CD14-positive monocyte (primary cell): ENCODE data around the gene WDR86. TPM values are rescaled to one million over a fixed set of nuclear protein-coding genes. Genes with fewer than 3 reads are reported as not detected.

Source experiments
- DNase-seq, 3 donors: peaks; one replicate each; pipeline ENCODE4 v3.0.0-alpha.2; 2011 to 2022
- H2AFZ ChIP-seq: 2 replicates; pipeline ENCODE4 v1.6.0; 2012; ENCODE audit warnings: mild to moderate bottlenecking, low read depth, low read length, inconsistent platforms; ENCODE audit not compliant: insufficient read depth, poor library complexity, severe bottlenecking
- H3K27ac ChIP-seq, 2 donors: 1 replicate in 1 of 2; 2 replicates in 1 of 2; pipeline ENCODE4 v1.5.1; 2012 to 2013; ENCODE audit warnings: low read length in 2 of 2, control low read depth in 1 of 2, inconsistent platforms in 1 of 2, low read depth in 1 of 2, mild to moderate bottlenecking in 1 of 2
- H3K27me3 ChIP-seq, 2 donors: one replicate each; pipeline versions ENCODE4 v1.6.0 to v1.6.1; 2011 to 2013; ENCODE audit warnings: low read length in 2 of 2; ENCODE audit not compliant: control insufficient read depth in 2 of 2, insufficient read depth in 2 of 2
- H3K36me3 ChIP-seq, 2 donors: replicated peaks in 1 of 2; 1 replicate in 1 of 2; 2 replicates in 1 of 2; pipeline versions ENCODE4 v1.5.1 to v1.6.1; 2012 to 2013; ENCODE audit warnings: low read length in 2 of 2, control low read depth in 1 of 2, inconsistent platforms in 1 of 2, mild to moderate bottlenecking in 1 of 2; ENCODE audit not compliant: insufficient read depth in 2 of 2, control insufficient read depth in 1 of 2
- H3K4me1 ChIP-seq, 2 donors: 1 replicate in 1 of 2; 2 replicates in 1 of 2; pipeline versions ENCODE4 v1.5.1 to v1.6.1; 2012 to 2013; ENCODE audit warnings: low read length in 2 of 2, control low read depth in 1 of 2, inconsistent platforms in 1 of 2, mild to moderate bottlenecking in 1 of 2, moderate library complexity in 1 of 2; ENCODE audit not compliant: insufficient read depth in 2 of 2, control insufficient read depth in 1 of 2
- H3K4me2 ChIP-seq: replicated peaks from 2 replicates; pipeline ENCODE3; 2012; ENCODE audit warnings: low read length, moderate library complexity, mild to moderate bottlenecking; ENCODE audit not compliant: poor library complexity, severe bottlenecking; ENCODE audit errors: extremely low read depth
- H3K4me3 ChIP-seq, 3 experiments: fragments of 200-600 bp in 1 of 3; sonication (generic) in 1 of 3; replicated peaks in 1 of 3; 1 replicate in 2 of 3; 2 replicates in 1 of 3; pipeline ENCODE4 v1.5.1; 2011 to 2013; ENCODE audit warnings: low read length in 3 of 3, mild to moderate bottlenecking in 3 of 3, control low read depth in 2 of 3, low read depth in 2 of 3, inconsistent platforms in 1 of 3, moderate library complexity in 1 of 3
- H3K79me2 ChIP-seq: 2 replicates; pipeline ENCODE4 v1.6.0; 2012; ENCODE audit warnings: mild to moderate bottlenecking, control low read depth, inconsistent platforms, low read length, moderate library complexity; ENCODE audit not compliant: insufficient read depth
- H3K9ac ChIP-seq: 2 replicates; pipeline ENCODE4 v1.6.0; 2017; ENCODE audit warnings: low read length, mild to moderate bottlenecking; ENCODE audit not compliant: insufficient read depth, poor library complexity, severe bottlenecking
- H3K9me3 ChIP-seq, 2 donors: replicated peaks in 1 of 2; 1 replicate in 1 of 2; 2 replicates in 1 of 2; pipeline versions ENCODE4 v1.5.1 to v1.6.1; 2012 to 2013; ENCODE audit warnings: low read length in 2 of 2, control low read depth in 1 of 2; ENCODE audit not compliant: control insufficient read depth in 1 of 2, insufficient read depth in 1 of 2
- H4K20me1 ChIP-seq: 2 replicates; pipeline ENCODE4 v1.6.0; 2012; ENCODE audit warnings: mild to moderate bottlenecking, low read length, control low read depth, moderate library complexity; ENCODE audit not compliant: insufficient read depth
- H3K27ac Mint-ChIP-seq, 7 donors: one replicate each; pipeline ENCODE4 v1.8.0; 2020; ENCODE audit warnings: mild to moderate bottlenecking in 7 of 7, mixed read lengths in 7 of 7, moderate library complexity in 6 of 7, inconsistent platforms in 2 of 7
- H3K27me3 Mint-ChIP-seq, 3 donors: one replicate each; pipeline ENCODE4 v1.8.0; 2021 to 2022; ENCODE audit warnings: low read depth in 3 of 3, mild to moderate bottlenecking in 3 of 3, mixed read lengths in 3 of 3, moderate library complexity in 3 of 3, inconsistent platforms in 1 of 3
- H3K36me3 Mint-ChIP-seq, 2 donors: one replicate each; pipeline ENCODE4 v1.8.0; 2020; ENCODE audit warnings: mixed read lengths in 2 of 2, inconsistent platforms in 1 of 2, mild to moderate bottlenecking in 1 of 2
- H3K4me1 Mint-ChIP-seq: one replicate; pipeline ENCODE4 v1.8.0; 2020; ENCODE audit warnings: mild to moderate bottlenecking, mixed read lengths
- H3K4me3 Mint-ChIP-seq, 2 donors: one replicate each; pipeline ENCODE4 v1.8.0; 2020; ENCODE audit warnings: mild to moderate bottlenecking in 2 of 2, mixed read lengths in 2 of 2, moderate library complexity in 1 of 2
- H3K9me3 Mint-ChIP-seq, 7 donors: one replicate each; pipeline ENCODE4 v1.8.0; 2020 to 2022; ENCODE audit warnings: mixed read lengths in 7 of 7, mild to moderate bottlenecking in 6 of 7, moderate library complexity in 6 of 7, inconsistent platforms in 2 of 7
- WGBS: methylation state at CpG from one replicate; pipeline ENCODE4 v1.1.5; 2013; ENCODE audit warnings: missing lambda C conversion rate; ENCODE audit not compliant: insufficient coverage; 5-methylcytosine and 5-hydroxymethylcytosine counted together
- intact Hi-C, 2 donors: fragments of 100-400 bp; cut with micrococcal nuclease; formaldehyde crosslinking; loops; one replicate each; pipeline versions ENCODE4 v1.15.0 to v1.15.1; 2023
- polyA plus RNA-seq, 3 donors: library from polyadenylated mRNA; depleted of rRNA in 1 of 3; unstranded in 2 of 3; stranded (reverse) in 1 of 3; fragments of 300-500 nt in 2 of 3; fragments of >200 nt in 1 of 3; fragmentation: Illumina TruSeq in 2 of 3; gene quantifications; 1 replicate in 2 of 3; 2 replicates in 1 of 3; pipeline ENCODE4 v1.2.3, GENCODE V29; 2012 to 2021
- TF ChIP-seq, protein P1 (sequence below): fragments of 200-600 bp; IDR thresholded peaks from one replicate; pipeline ENCODE4 v1.8.0; 2022; ENCODE audit warnings: antibody characterized with exemption, mild to moderate bottlenecking

WDR86 gene
- polyA plus RNA-seq, 3 donors, result 0.11 to 0.30 (median 0.24) TPM

DNA sequence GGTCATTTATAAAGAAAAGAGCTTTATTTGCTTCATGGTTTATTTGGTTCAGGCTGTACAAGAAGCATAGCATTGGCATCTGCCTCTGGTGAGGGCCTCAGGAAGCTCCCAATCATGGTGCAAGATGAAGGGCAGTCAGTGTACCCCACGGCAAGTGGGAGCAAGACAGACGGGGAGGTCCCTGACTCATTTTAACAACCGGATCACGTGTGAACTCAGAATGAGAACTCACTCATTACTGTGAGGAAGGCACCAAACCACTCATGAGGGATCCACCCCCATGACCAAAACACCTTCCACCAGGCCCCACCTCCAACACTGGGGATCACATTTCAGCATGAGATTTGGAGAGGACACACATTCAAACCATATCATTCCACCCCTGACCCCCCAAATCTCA, 45.9 kb upstream of the WDR86 start:
- Histone ChIP-seq H3K4me1 (no peaks in the 10 kb centered on the region), H3K27ac (no peak overlapping the region), H2AFZ (no peak overlapping the region), H3K9me3 (no peaks in the 10 kb centered on the region), H3K79me2 (no peaks in the 10 kb centered on the region), H3K4me2 (no peak overlapping the region), H4K20me1 (no peaks in the 10 kb centered on the region), H3K27me3 (peaks cover 0 to 2% of the 10 kb centered on the region in 2 donors), H3K4me3 (no peak overlapping the region), H3K36me3 (no peaks in the 10 kb centered on the region), H3K9ac (no peak overlapping the region)
- no peaks in the 10 kb centered on the region for H3K36me3 Mint-ChIP-seq
- TF ChIP-seq, protein P1, sequence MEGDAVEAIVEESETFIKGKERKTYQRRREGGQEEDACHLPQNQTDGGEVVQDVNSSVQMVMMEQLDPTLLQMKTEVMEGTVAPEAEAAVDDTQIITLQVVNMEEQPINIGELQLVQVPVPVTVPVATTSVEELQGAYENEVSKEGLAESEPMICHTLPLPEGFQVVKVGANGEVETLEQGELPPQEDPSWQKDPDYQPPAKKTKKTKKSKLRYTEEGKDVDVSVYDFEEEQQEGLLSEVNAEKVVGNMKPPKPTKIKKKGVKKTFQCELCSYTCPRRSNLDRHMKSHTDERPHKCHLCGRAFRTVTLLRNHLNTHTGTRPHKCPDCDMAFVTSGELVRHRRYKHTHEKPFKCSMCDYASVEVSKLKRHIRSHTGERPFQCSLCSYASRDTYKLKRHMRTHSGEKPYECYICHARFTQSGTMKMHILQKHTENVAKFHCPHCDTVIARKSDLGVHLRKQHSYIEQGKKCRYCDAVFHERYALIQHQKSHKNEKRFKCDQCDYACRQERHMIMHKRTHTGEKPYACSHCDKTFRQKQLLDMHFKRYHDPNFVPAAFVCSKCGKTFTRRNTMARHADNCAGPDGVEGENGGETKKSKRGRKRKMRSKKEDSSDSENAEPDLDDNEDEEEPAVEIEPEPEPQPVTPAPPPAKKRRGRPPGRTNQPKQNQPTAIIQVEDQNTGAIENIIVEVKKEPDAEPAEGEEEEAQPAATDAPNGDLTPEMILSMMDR, result no peak
- H3K4me1 Mint-ChIP-seq, result peaks cover 3% of the 10 kb centered on the region
- no peak for DNase-seq
- WGBS, result 94% methylated on average over 3 of the region's 4 CpGs
- H3K27me3 Mint-ChIP-seq, result peaks cover 13 to 24% (median 17%) of the 10 kb centered on the region in 3 donors
- H3K4me3 Mint-ChIP-seq, result no peak overlapping the region
- intact Hi-C loops, result no loop called here
- peaks cover 0 to 2% (median 0%) of the 10 kb centered on the region in 7 donors for H3K9me3 Mint-ChIP-seq
- no peak overlapping the region for H3K27ac Mint-ChIP-seq

DNA sequence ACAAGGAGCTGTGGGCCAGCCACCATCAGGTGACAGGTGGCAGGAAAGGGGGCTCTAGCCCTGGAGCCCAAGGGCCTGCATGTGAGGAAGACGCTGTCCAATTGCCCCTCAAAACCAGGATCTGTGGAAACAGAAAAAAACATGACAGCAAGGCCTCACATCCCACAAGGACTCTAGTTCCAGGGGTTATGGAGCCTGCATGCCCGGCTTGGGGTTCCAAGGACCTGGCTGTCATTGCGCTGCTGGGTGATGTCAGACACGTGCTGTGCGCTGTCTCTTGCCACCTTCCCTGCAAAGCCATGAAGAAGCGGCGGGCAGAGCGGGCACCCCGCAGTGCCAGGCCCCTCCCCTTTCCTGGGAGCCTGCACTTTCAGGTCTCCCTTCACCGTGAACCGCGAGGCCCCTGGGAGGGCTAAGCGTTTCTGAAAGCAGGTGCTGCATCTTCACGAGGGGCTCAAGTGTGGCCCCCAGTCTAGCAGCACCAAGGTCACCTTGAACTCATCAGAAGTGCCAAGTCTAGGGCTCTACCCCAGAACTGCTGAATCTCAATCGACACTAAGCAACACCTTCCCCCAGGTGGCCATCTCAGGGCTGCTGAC, 45.2 kb upstream of the WDR86 start:
- Histone ChIP-seq H3K4me1 (no peaks in the 10 kb centered on the region), H3K79me2 (no peaks in the 10 kb centered on the region), H3K9ac (no peak overlapping the region), H3K9me3 (no peaks in the 10 kb centered on the region), H3K4me2 (no peak overlapping the region), H3K27ac (no peak overlapping the region), H2AFZ (no peak overlapping the region), H4K20me1 (no peaks in the 10 kb centered on the region), H3K36me3 (no peaks in the 10 kb centered on the region), H3K27me3 (peaks cover 0 to 2% of the 10 kb centered on the region in 2 donors), H3K4me3 (no peak overlapping the region)
- WGBS, result 92% methylated on average over 14 of the region's 15 CpGs
- Mint-ChIP-seq H3K9me3 (peaks cover 0 to 2% (median 0%) of the 10 kb centered on the region in 7 donors), H3K27me3 (peaks cover 10 to 19% (median 17%) of the 10 kb centered on the region in 3 donors), H3K4me3 (no peak overlapping the region), H3K4me1 (peaks cover 3% of the 10 kb centered on the region), H3K27ac (no peak overlapping the region), H3K36me3 (no peaks in the 10 kb centered on the region)
- no peak for DNase-seq
- intact Hi-C loops, result loop anchor here in 1 of 2 donors (5.0 kb wide), 1 partner anchor 73 kb away; no protein-coding TSS in a partner anchor
- TF ChIP-seq, protein P1, result no peak
